HFF-Myc (cell line): Measurements from ENCODE around the gene SAMSN1.
"Not testable (repeated sequence)": the region's sequence is repeated elsewhere in the genome, so short reads cannot be mapped to it uniquely, and the experiment has no call there.

ENCODE experiments used
- DNase-seq: peaks from one replicate; pipeline ENCODE4 v3.0.0-alpha.2; 2011; ENCODE audit warnings: low read depth; ENCODE audit errors: extremely low read depth
- H3K4me3 ChIP-seq: replicated peaks from 2 replicates; pipeline ENCODE4 v1.5.1; 2011; ENCODE audit warnings: low read depth, mild to moderate bottlenecking, control low read depth, low read length
- CTCF ChIP-seq: IDR thresholded peaks from 2 replicates; pipeline ENCODE4 v1.5.1; 2012; ENCODE audit warnings: mild to moderate bottlenecking, low read depth, low read length, control low read depth; ENCODE audit errors: missing control alignments

Gene SAMSN1

GRCh38 chr21:14553422-14553821 is 7.3 kb upstream of the SAMSN1 start:
- TF ChIP-seq CTCF = no peak
- H3K4me3 ChIP-seq = no peak overlapping the region
- DNase-seq = no peak

GRCh38 chr21:14551741-14552140 is 5.6 kb upstream of the SAMSN1 start:
- DNase-seq = no peak
- H3K4me3 ChIP-seq = no peak overlapping the region
- TF ChIP-seq CTCF = no peak

- no peak overlapping the region for H3K4me3 ChIP-seq
- no peak for DNase-seq
- no peak for TF ChIP-seq CTCF
Measured at GRCh38 chr21:14550135-14550534, 4.0 kb upstream of the SAMSN1 start.

- H3K4me3 ChIP-seq = no peak overlapping the region
- no peak for DNase-seq
- no peak for TF ChIP-seq CTCF
Measured at GRCh38 chr21:14548779-14549178, 2.7 kb upstream of the SAMSN1 start.

- no peak overlapping the region for H3K4me3 ChIP-seq
- no peak for TF ChIP-seq CTCF
- no peak for DNase-seq
Measured at GRCh38 chr21:14547834-14548513, 1.9 kb upstream of the SAMSN1 start.

GRCh38 chr21:14546719-14547118 is 604 bp upstream of the SAMSN1 start:
- not testable (repeated sequence) for H3K4me3 ChIP-seq, DNase-seq

GRCh38 chr21:14543983-14544382 is 2.1 kb downstream of the SAMSN1 start:
- TF ChIP-seq CTCF = no peak
- DNase-seq = no peak
- no peak overlapping the region for H3K4me3 ChIP-seq
